Stimulated activated CD4-positive, alpha-beta T cell treated with anti-CD3 and anti-CD28 coated beads, Interleukin-1b, Interleukin-23, amount 100 ng/mL, for 4 hours (primary cell): ENCODE results near the gene LMBRD2.

ENCODE experiments used
- DNase-seq, 2 donors: peaks; one replicate each; pipeline ENCODE4 v3.0.0-alpha.2; 2020; ENCODE audit warnings: low read depth in 2 of 2

Gene LMBRD2

DNA sequence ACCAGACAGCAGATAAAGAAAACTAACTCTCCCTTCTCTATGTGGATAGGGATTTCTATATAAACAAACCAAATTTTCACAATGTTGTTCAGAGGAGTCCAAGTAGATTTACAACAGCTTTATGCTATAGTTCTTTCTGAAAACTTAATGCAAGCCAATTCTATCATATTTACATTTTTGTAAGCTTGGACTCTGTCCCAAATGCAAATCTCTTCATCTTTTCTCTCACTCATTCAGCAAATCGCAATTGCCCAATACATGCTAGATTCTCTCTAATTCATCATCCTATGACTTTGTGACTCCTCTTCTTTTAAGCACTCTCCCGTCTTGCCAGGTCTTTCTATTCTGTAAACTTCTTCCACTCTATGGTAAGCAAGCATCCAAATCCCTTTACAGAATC, 45.9 kb downstream of the LMBRD2 start:
- no peak for DNase-seq

DNA sequence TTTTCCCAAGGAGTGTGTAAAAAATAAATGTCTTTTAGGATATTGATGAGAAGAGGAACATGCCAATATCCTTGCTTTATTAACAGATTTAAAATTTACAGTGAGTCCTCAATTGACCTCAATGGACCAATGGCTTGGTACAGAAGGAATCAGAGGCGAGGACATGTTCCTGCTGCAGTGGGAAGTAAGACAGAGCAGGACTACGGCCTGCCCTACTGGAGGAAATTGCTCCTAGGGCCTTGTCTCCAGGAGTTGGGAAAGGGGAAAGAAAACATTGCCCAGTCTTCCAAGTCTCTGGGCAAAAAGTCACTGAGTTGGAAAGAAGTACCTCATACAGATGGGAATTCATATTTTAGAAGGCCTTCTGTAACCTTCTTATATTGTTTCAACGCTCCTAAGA, 51.9 kb downstream of the LMBRD2 start:
- no peak for DNase-seq

- DNase-seq, result no peak
Measured at GRCh38 chr5:36096486-36096885, 55.2 kb downstream of the LMBRD2 start.

DNA sequence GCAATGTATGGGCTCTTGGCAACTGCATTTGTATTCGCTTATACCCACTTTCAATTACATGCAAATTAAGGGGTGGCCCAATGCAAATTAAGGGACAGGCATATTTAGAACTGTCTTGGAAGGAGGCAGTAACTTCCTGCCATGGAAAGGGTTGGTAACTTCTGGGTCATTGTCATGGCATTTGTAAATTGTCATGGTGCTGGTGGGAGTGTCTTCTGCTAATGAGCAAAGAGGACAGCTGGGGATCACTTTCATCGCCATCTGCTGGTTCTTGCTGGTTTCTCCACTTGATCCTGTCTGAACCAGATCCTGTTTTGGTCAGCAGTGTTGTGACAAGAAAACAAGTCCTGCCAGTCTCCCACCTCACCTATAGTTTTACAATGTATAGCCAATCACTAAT, 61.7 kb downstream of the LMBRD2 start:
- DNase-seq, result no peak

GRCh38 chr5:36079200-36079781, 72.4 kb downstream of the LMBRD2 start:
- DNase-seq, result no peak

- DNase-seq, result no peak
Measured at GRCh38 chr5:36078430-36078829, 73.3 kb downstream of the LMBRD2 start.

- DNase-seq, result no peak
Measured at GRCh38 chr5:36073595-36074216, 78.0 kb downstream of the LMBRD2 start.

- no peak for DNase-seq
Measured at GRCh38 chr5:36070687-36071571, 80.8 kb downstream of the LMBRD2 start.

DNA sequence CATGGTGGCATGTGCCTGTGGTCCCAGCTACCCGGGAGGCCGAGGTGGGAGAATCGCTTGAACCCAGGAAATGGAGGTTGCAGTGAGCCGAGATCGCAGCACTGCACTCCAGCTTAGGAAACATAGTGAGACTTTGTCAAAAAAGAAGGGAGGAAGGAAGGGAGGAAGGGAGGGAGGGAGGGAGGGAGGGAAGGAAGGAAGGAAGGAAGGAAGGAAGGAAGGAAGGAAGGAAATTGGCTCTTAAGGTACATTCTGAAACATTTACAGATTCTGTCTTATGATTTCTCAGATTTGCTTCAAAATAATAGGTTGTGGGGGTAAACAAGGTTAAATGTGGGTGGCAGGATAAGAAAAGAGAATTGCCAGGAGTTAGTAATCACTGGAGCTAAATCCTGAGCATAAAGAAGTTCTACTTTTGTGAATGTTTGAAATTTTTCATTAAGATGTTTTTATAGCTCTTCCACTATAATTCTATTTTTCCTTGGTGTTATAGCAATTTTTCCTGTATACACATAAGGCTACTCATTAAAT, 82.9 kb downstream of the LMBRD2 start:
- no peak for DNase-seq

DNA sequence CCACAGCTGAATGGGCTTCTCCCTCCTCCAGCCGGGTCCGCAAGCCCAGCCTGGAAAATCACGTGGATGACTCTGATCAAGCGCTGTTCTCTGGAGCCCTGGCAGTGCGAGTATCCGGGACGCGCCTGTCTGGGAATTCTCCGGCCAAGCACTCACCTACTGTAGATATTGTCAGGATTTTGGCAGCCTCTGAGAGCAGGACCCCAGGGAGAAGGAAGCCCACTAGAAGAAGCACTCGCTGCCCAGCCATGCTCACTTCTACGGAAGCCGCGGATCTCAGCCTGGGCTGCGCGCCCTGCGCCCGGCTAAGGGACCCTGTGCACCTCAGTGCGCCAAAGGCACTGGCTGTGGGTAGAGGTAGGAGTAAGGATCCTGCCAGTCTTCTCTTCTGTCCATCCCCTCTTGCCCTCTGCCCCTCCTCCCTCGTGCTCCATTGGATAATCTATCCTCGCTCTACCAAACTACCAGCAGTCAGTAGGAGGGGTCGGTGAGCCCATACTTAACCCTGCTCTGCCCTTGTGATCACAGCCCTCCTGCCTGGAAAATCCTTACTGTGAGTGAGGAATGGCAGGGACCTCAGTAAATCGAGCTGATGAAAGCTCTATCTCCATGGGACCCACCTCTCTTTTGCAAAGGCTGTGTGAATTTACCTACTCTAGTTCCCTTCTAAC, 85.0 kb downstream of the LMBRD2 start, which contains the start of gene UGT3A2:
TSS of gene UGT3A2 (minus strand) at position 343 of the 671 bp plus-strand sequence. CDS start at position 250, 93 bp downstream.
- DNase-seq, result no peak

GRCh38 chr5:36066001-36066539, 85.6 kb downstream of the LMBRD2 start:
- no peak for DNase-seq

GRCh38 chr5:36060420-36060887, 91.2 kb downstream of the LMBRD2 start:
- no peak for DNase-seq

- no peak for DNase-seq
Measured at GRCh38 chr5:36059571-36060419, 91.9 kb downstream of the LMBRD2 start.

- DNase-seq, result no peak
Measured at GRCh38 chr5:36058776-36059175, 92.9 kb downstream of the LMBRD2 start.

DNA sequence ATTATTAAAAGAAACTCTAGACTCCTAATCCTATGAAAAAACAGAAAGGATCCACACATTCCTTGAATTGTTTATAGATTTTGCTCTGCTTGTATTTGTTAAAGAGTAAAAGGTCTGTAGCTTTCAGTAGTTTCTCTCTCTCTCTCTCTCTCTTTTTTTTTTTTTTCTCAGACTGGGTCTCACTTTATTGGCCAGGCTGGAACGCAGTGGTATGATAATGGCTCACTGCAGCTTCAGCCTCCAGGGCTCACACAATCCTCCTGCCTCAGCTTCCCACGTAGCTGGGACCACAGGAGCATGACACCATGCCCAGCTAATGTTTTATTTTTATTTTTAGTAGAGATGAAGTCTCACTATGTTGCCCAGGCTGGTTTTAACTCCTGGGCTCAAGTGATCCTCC, 94.3 kb downstream of the LMBRD2 start:
- DNase-seq, result no peak

DNA sequence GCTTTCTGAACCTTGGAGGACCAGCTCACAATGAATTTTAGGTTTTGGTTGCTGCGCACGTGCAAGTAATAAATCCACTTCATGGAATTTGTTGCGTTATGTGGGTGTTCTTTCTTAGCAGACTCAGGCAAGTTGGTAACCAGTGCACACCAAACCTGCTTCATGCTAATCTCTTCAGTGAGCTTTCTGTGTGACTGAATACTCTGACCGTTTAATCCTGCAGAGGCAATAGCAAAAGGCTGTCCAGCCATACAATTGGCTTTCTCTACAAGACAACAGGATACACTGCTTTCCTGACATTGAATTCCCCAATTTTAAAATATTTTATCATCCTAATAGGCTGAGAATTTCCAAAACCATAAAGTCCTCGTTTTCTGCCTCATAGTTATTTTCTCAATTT, 95.3 kb downstream of the LMBRD2 start:
- DNase-seq, result no peak

- DNase-seq, result no peak
Measured at GRCh38 chr5:36055984-36056383, 95.7 kb downstream of the LMBRD2 start.

DNA sequence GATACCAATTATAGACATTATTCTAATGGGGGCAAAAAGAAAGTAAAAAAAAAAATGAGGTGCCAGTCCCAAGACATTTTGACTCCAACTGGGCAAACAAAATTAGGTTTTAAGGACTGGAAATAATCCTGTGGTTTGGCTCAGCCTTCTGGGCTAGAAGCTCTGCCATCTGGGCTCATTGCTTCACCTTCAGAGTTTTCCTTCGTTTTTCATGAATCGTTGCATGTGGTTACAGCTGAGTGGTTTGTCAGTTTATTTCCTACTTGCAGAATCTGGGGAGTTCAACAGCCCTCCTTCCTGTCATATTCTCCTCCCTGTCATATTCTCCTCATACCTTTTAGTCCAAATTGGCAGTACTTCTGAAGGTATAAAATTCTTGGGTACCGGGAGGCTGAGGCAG, 97.0 kb downstream of the LMBRD2 start:
- DNase-seq, result no peak

DNA sequence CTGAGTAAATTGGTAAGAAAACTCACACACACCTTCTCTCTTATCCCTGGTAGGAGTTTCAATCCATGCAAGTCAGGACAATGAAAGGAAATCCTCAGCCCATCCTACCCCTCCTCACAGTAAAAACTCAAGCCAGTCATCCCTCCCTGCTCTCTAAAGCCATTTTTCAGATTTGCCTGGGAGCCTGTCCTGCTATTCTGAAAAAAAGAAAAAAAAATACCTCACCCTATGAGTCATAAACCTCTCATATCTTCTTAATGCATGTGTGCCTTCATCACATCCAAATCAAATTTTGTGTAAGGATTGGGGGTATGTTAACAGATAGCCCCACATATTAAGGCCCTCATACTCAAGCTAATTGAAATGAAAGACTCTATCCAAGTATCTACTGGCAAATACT, 99.1 kb downstream of the LMBRD2 start:
- DNase-seq, result no peak

- no peak for DNase-seq
Measured at GRCh38 chr5:36049949-36050348, 101.7 kb downstream of the LMBRD2 start.
